H1 (cell line): ENCODE data around the gene GPR17. TPM values are rescaled to one million over a fixed set of nuclear protein-coding genes. Genes with fewer than 3 reads are reported as not detected.

Experiments used
- CHD7 ChIP-seq: fragments of 300-600 bp; sonication (generic); IDR thresholded peaks from 2 replicates; pipeline ENCODE4 v1.7.1; 2012; ENCODE audit warnings: low read length, moderate library complexity, mild to moderate bottlenecking, inconsistent platforms; ENCODE audit not compliant: insufficient replicate concordance
- CTBP2 ChIP-seq: IDR thresholded peaks from 2 replicates; pipeline ENCODE4 v1.7.0; 2011; ENCODE audit warnings: borderline replicate concordance, mild to moderate bottlenecking, moderate library complexity, mixed read lengths, low read length; ENCODE audit not compliant: insufficient read depth, insufficient read length
- GABPA ChIP-seq: IDR thresholded peaks from 2 replicates; pipeline ENCODE4 v1.6.1; 2011; ENCODE audit warnings: mild to moderate bottlenecking, low read length, moderate library complexity, borderline replicate concordance; ENCODE audit not compliant: insufficient read depth
- JUN ChIP-seq: IDR thresholded peaks from 2 replicates; pipeline ENCODE4 v1.6.1; 2011; ENCODE audit warnings: low read depth, mild to moderate bottlenecking, improper control_type of control experiment, low read length
- KDM4A ChIP-seq: IDR thresholded peaks from one replicate; pipeline ENCODE4 v1.7.1; 2012; ENCODE audit warnings: low read depth, mild to moderate bottlenecking, moderate library complexity, low read length, inconsistent platforms; ENCODE audit not compliant: severe bottlenecking
- SIN3A ChIP-seq, 2 experiments: IDR thresholded peaks in 1 of 2; conservative IDR thresholded peaks in 1 of 2; 2 replicates each; pipeline ENCODE4 v1.6.1; 2011 to 2012; ENCODE audit warnings: low read length in 2 of 2, improper control_type of control experiment in 1 of 2, low read depth in 1 of 2, mild to moderate bottlenecking in 1 of 2
- polyA plus RNA-seq, 7 experiments: library from polyadenylated mRNA; depleted of rRNA in 3 of 7; stranded (reverse) in 5 of 7; unstranded in 2 of 7; fragments of >200 nt in 5 of 7; fragments of 200-250 nt in 2 of 7; gene quantifications; 1 replicate in 5 of 7; 2 replicates in 1 of 7; 4 replicates in 1 of 7; pipeline versions ENCODE4 v1.2.1 to v1.2.3, GENCODE V29; 2011 to 2013; ENCODE audit warnings: missing spikeins in 2 of 7, mixed read lengths in 2 of 7
- total RNA-seq: library from RNA; stranded (reverse); fragmentation: NEBNext Ultra II Directional; extraction: Animal tissue kit (Norgen Biotek cat#: 25700); gene quantifications from 2 replicates; pipeline ENCODE4 v1.2.1, GENCODE V29; 2021
- TF ChIP-seq, protein P1 (sequence below): IDR thresholded peaks from 2 replicates; pipeline ENCODE4 v1.6.1; 2012; ENCODE audit warnings: inconsistent platforms

GPR17 gene
- total and polyA plus RNA-seq, 2 of the 8 experiments (the other 6 are each of a cell fraction or from before 2014, with no cell fraction given): 0.03 TPM; not detected in 1

- TF ChIP-seq CHD7 (no peak), CTBP2 (no peak), GABPA (peak; percentile 29; the same call in 1 of the 2 replicates), SIN3A (conservative IDR thresholded peaks at IDR 0.05 in 1 of 2, IDR thresholded peaks at IDR 0.05 in 1 of 2; ENCODE audit: low read depth in 1 of 2, low read length in 2 of 2) (peak in 1 of 2 experiments; percentile 9; a peak in 1 of 4 replicates), JUN (no peak), KDM4A (peak; percentile 97)
- TF ChIP-seq, protein P1, sequence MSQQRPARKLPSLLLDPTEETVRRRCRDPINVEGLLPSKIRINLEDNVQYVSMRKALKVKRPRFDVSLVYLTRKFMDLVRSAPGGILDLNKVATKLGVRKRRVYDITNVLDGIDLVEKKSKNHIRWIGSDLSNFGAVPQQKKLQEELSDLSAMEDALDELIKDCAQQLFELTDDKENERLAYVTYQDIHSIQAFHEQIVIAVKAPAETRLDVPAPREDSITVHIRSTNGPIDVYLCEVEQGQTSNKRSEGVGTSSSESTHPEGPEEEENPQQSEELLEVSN: peak; percentile 90
These were observed 49.8 kb downstream of the GPR17 start (continued) for GRCh38 chr2:127695491-127696472.
